Measurements from ENCODE around the gene NADK.

Gene NADK

DNA sequence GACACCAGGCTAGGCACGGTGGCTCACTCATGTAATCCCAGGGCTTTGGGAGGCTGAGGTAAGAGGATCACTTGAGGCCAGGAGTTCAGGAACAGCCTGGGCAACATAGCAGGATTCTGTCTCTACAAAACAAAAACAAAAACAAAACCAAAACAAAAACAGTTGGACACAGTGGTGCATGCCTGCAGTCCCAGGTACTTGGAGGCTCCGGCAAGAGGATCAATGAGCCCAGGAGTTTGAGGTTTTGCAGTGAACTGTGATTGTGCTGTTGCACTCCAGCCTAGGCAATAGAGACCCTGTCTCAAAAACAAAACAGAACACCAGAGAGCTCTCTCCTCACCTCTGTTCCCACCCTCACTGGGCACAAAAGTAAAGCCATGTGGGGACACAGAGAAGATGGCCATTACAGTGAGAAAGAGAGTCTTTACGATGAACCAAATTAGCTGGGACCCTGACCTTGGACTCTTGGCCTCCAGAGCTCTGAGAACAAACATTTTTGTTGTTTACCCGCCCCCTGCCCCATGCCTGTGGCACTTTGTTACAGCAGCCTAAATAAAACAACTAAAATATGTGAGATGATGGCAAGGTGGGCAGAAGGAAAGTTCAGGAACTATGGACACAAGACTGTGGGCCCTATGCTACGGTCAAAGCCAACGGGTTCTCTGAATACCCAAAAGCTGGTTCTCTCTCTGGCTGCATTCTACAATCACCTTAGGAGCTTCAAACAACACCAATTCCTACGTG, 9.8 kb downstream of the NADK start:
- DNase-seq (ENCODE audit: low read depth), result no peak
- no peak overlapping the region for H3K4me3 ChIP-seq (ENCODE audit: low read depth, low read length)

- H3K4me3 ChIP-seq (ENCODE audit: low read depth, low read length), result no peak overlapping the region
- DNase-seq (ENCODE audit: low read depth), result no peak
Observed at GRCh38 chr1:1764876-1765470, 13.3 kb downstream of the NADK start.

DNA sequence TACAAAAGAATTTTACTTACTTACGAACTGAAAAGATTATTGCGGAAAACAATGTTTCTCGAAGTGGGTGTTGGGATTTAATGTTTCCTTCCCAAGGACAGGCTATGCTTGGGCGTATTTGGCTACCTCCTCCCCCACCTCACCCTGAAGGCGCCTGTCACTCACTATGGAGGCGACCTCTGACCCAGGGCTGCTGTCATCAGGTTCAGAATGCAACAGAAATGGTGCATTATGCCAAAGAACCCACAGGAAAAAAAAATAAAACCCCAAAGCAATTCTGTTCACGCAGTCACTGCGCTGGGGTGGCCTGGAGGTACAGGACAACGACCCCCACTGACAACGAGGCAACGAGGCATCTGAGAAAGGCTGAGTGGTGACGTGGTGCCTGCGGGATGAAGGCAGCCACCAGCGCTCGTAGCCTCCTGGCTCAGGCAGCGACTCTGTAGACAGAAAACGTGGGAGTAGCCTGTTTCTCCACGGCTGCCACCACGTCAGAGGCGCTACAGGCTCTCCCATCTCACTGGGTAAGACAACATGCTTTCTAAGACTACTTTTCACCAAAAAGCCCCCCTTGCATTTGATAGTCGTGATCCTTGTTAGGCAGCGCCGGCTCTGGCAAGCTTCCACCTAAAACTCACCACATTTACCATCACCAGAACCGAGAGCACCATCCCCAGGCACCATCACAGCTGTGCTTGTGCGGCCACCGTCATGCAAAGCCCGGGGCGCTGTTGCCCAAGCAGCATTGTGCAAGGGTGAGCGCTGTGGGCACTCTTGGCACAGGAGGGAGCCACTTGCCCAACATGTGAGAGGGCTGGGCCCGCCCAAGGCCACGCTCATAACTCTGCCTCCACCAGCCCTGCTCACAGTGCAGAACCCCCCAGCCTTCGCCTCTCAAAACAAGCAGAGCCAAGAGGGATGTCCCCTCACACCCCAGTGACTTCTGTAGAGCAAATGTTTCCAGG, 14.3 kb downstream of the NADK start:
- DNase-seq (ENCODE audit: low read depth), result no peak
- no peak overlapping the region for H3K4me3 ChIP-seq (ENCODE audit: low read depth, low read length)

DNA sequence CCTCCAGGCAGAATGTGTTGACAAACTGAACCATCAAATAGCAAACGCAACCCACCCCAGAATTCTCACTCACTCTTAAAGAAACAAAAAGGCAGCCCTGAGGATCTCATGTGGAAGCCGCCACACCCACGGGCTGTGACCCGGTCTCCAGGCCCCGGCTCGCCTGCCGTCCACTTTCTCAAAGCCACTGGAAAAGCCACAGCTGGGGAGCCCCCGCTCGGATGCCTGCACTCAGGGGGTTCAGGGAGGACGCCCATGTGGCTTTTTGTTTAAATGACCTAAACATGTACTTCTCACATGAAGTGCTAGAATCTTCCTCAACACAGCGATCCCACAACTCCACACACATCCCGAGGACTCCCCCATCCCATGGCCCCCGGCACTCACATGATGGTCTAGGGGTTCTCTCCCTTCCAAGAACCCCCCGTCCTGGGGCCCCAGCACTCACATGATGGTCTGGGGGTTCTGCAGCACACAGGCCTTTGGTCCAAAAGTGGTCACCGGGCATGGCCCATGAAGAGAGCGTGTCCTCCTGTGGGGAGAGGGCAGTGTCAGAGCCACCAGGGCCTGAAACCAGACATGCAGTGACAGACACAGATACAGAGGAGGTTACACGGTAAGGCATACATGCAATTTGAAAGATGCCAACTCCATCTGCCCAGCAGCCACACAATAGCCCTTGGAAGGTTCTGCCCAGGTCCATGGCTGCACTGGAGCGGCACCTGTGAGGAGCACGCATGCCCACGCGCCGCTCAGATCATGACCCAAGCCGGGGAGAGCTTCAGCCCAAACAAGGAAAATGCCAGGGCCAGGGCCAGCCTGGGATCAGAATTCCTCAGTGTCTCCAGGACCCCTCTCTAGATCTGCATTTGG, 16.5 kb downstream of the NADK start:
- no peak for DNase-seq (ENCODE audit: low read depth)
- H3K4me3 ChIP-seq (ENCODE audit: low read depth, low read length), result no peak overlapping the region

DNA sequence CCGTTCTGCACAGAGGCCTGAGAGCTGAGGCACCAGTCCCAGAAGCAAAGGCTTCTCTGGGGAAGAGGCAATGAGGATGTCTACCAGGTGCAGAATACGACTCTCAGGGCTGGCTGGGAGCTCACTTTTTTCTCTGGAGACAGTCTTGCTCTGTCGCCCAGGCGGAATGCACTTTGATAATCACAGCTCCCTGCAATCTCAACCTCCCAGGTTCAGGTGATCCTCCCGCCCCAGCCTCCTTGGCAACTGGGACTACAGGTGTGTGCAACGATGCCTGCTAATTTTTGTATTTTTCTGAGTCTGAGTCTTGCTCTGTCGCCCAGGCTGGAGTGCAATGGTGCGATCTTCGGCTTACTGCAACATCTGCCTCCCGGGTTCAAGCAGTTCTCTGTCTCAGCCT, 17.6 kb downstream of the NADK start:
- no peak for DNase-seq (ENCODE audit: low read depth)
- no peak overlapping the region for H3K4me3 ChIP-seq (ENCODE audit: low read depth, low read length)

DNA sequence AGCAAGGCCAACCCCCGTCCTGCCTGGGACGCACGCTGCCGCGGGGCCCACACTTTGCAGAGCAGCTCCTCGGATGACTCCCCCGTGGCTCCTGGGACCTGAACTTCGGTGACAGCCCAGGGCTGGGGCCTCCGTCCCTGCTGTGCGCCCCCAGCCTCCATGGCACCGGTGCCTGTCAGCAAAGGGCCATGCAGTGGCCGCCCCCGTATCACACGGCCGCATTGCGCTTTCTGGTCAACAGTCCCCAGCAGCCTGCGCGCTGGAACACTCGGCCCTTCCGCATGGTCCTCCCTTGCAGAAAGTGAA, 18.0 kb downstream of the NADK start:
- DNase-seq (ENCODE audit: low read depth), result no peak
- H3K4me3 ChIP-seq (ENCODE audit: low read depth, low read length), result no peak overlapping the region

DNA sequence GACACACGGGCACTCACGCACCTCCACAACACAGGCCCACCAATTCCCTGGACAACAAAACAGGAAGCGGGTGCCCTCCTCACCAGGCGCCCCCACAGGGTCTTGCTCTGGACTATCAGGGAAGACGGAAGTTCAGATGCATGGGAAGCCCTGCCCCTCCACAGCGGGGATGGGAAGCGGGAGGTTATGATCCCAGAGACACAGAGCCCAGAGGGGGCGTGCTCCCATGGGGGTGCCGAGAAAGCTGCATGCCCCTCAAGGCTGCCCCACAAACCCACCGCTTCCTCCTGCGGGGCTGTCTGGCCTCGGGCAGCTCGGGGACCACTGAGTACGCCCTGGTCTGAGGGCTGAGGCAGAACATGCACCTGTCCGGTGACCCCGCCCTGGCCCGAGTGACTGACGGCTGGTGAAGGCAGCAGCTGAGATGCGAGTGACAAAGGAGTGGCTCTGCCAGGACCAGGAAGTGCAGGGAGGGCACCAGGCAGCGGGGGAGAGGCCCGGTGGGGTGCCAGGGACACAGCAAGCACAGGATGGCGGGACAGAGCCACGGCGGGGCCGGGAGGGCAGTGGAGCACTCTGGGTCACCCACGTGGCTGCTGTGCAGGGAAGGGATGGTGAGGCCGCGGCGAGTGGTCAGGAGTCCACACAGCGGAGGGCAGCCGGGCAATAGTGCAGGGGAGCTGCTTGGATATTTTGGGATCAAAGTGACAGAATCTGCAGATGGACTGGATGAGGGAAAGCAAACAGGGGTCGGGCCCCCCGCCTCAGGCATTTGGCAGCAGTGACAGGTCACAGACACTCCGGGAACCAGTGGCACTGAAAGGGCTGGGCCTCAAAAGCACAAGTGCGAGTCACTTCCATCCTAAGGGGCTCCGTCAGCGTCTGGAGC, 18.6 kb downstream of the NADK start:
- DNase-seq (ENCODE audit: low read depth), result no peak
- no peak overlapping the region for H3K4me3 ChIP-seq (ENCODE audit: low read depth, low read length)

GRCh38 chr1:1758692-1759455, 19.4 kb downstream of the NADK start:
- no peak for DNase-seq (ENCODE audit: low read depth)
- H3K4me3 ChIP-seq (ENCODE audit: low read depth, low read length), result no peak overlapping the region

DNA sequence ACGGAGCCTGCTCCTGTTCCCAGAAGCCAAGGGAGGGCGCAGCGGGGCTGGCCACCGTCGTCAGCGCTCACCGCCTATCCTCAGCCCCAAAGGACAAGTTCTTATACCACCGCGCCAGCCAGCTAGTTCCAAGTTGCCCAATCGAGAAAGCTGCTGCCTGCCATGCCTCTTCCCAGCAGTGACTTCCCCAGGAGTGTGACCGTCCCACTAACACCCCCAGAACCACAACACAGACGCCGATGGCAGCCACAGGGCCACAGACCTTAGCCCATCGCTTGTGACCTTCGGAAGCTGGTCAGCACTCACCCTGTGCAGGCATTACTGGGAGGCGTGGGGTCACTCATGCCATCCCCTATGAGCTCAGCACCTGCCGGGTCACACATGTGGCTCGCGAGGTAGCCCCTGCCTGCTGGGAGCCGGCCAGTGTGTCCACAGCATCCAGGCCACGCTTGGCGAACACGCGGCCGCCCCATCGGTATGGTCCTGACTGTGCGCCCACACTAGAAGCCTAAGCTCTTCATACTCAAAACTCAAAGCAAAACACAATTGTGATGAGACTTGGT, 20.1 kb downstream of the NADK start:
- H3K4me3 ChIP-seq (ENCODE audit: low read depth, low read length), result no peak overlapping the region
- no peak for DNase-seq (ENCODE audit: low read depth)

DNA sequence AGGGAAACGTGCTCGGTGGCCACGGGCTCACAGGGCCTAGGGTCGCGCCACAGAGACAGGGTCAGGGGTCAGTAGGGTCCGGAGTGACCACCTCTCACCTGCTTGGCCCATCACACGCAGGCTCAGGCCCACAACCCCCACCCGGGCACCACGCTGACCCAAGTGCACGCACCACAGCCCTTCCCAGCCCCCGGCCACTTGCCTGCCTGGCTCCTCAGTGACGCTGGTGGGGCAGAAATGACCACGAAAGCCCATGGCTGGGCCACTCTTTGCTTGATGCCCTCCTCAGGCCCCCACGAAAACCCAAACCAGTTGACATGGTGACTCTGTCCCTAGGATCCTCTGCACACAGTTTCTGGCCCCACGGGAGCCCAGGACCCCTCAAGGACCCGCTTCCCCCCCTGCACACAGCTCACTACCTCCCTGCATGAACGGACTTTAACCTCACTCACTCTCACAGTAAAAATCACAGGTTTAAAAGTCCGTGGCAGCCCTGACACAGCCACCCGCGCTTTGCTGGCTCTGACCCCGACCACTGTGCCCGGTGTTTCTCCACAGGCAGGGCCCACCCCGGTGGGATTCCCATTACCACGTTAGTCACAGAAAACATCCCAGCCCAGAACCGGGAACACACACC, 20.7 kb downstream of the NADK start:
- DNase-seq (ENCODE audit: low read depth), result no peak
- H3K4me3 ChIP-seq (ENCODE audit: low read depth, low read length), result no peak overlapping the region

- H3K4me3 ChIP-seq (ENCODE audit: low read depth, low read length), result no peak overlapping the region
- no peak for DNase-seq (ENCODE audit: low read depth)
Observed at GRCh38 chr1:1756661-1757421, 21.4 kb downstream of the NADK start.

GRCh38 chr1:1755852-1756251, 22.4 kb downstream of the NADK start:
- no peak for DNase-seq (ENCODE audit: low read depth)
- no peak overlapping the region for H3K4me3 ChIP-seq (ENCODE audit: low read depth, low read length)

DNA sequence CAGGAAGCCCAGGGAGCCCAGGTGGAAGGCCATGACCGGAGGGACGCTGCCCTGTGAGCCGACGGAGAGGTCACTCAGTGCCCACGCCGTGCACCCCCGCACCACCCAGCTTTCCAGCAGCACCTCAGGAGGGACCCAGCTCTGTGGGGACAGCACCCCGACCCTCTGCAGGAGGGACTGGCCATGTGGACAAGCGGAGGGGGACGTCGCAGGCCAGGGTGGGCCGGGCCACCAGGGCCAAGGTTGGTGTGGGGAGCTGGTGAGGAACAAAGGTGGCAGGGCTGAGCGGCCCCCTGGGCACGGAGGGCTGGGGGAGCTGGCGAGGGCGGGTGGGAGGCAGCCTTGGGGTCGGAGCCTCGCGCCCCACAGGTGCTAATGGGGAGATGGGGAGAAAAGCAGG, 22.8 kb downstream of the NADK start:
- H3K4me3 ChIP-seq (ENCODE audit: low read depth, low read length), result no peak overlapping the region
- no peak for DNase-seq (ENCODE audit: low read depth)

DNA sequence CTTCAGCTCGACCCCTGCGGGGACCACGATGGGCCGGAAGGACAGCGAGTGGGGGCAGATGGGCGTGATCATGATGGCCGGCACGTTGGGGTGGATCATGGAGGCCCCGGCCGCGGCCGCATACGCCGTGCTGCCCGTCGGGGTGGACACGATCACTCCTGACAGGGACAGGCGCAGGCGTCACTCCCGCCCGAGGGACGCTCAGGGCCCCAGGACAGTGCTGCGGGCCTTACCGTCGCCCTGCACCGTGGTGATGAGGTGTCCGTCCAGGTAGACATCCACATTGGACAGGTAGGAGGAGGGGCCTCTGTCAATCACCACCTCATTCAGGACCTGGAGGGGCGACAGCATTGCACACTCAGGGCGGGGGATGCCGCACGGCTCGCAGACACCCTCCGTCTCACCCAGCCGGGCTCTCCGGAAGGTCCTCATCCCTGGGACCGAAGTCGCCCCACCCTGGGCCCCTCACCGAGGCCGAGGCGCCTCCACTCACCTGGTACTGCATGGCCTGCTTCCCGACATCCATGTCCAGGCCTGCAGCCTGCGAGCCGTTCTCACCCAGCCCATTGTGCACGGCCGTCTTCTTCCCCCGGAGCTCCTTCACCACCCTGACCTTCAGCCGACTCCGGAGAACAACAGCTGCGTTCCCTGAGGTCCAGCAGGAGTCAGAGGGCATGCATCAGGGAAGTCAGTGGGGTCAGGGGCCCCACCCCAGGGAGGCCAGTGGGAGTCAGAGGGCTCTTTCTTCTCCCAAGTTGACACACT, 24.0 kb downstream of the NADK start:
- H3K4me3 ChIP-seq (ENCODE audit: low read depth, low read length), result no peak overlapping the region
- no peak for DNase-seq (ENCODE audit: low read depth)

DNA sequence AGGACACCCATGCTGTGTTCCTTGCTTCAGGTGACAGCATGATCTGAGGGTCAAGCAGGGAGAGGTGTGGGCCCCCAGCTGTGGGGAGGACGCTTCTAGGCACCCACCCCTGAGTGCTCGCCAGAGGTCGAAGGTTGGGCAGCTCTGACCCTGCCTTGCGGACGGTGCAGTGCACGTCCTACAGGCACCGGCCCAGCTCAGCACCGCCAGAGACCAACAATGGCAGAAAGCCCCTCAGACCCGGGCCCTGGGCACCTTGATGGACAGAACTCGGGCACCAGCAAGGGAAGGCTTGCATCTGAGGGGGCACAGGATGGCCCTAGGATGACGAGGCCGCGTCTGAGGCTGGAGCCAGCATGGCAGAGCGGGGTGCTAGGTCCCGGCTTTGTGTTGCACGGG, 24.7 kb downstream of the NADK start:
- no peak for DNase-seq (ENCODE audit: low read depth)
- H3K4me3 ChIP-seq (ENCODE audit: low read depth, low read length), result no peak overlapping the region

Measured in skeletal muscle cell (primary cell).